A673 (cell line): ENCODE results near the gene CDC7. TPM values are rescaled to one million over a fixed set of nuclear protein-coding genes. Genes with fewer than 3 reads are reported as not detected.

Experiments used
- BruUV-seq: library from RNA; stranded (reverse); fragments of 400-500 nt; replicated peaks from 2 replicates; lab custom pipeline; 2021; lab: Mats Ljungman, UMichigan
- CTCF ChIA-PET: fragments of 300-600 bp; sonication (Branson Sonifier 250); formaldehyde crosslinking; loops from one replicate; lab custom pipeline; 2022; ENCODE audit warnings: antibody characterized with exemption; lab: Charles Lee
- POLR2A ChIA-PET: fragments of 300-600 bp; sonication (Branson Sonifier 250); formaldehyde crosslinking; loops from one replicate; lab custom pipeline; 2022; ENCODE audit warnings: antibody characterized with exemption; ENCODE audit not compliant: low non-redundant PET; lab: Charles Lee
- DNase-seq: peaks from one replicate; pipeline ENCODE4 v3.0.0-alpha.2; 2015; ENCODE audit warnings: low spot score
- H3K27ac ChIP-seq: fragments of 200-600 bp; sonication (generic); 2 replicates; pipeline ENCODE4 v1.5.1; 2016; ENCODE audit warnings: mixed run types, low read depth, mild to moderate bottlenecking, mixed read lengths, antibody characterized with exemption, low read length; ENCODE audit not compliant: poor library complexity, severe bottlenecking
- H3K27me3 ChIP-seq: fragments of 200-600 bp; sonication (generic); replicated peaks from 2 replicates; pipeline ENCODE4 v1.6.1; 2017; ENCODE audit warnings: mixed run types, low read depth, mild to moderate bottlenecking, mixed read lengths, antibody characterized with exemption, low read length; ENCODE audit not compliant: insufficient read depth, poor library complexity
- H3K36me3 ChIP-seq: fragments of 200-600 bp; sonication (generic); 2 replicates; pipeline ENCODE4 v1.6.1; 2016; ENCODE audit warnings: mixed run types, mild to moderate bottlenecking, mixed read lengths, antibody characterized with exemption, low read length; ENCODE audit not compliant: insufficient read depth, poor library complexity, severe bottlenecking
- H3K4me1 ChIP-seq: fragments of 200-600 bp; sonication (generic); 2 replicates; pipeline ENCODE4 v1.6.1; 2017; ENCODE audit warnings: mixed run types, mild to moderate bottlenecking, mixed read lengths, antibody characterized with exemption, low read length; ENCODE audit not compliant: insufficient read depth, poor library complexity, severe bottlenecking
- H3K4me3 ChIP-seq: fragments of 200-600 bp; sonication (generic); 2 replicates; pipeline ENCODE4 v1.5.1; 2016; ENCODE audit warnings: low read depth, mixed run types, mild to moderate bottlenecking, mixed read lengths, low read length; ENCODE audit not compliant: poor library complexity, severe bottlenecking
- H3K9me3 ChIP-seq: fragments of 200-600 bp; sonication (generic); 2 replicates; pipeline ENCODE4 v1.6.1; 2016; ENCODE audit warnings: mixed run types, low read depth, mild to moderate bottlenecking, mixed read lengths, antibody characterized with exemption, low read length; ENCODE audit not compliant: poor library complexity, severe bottlenecking
- CTCF ChIP-seq: fragments of 300-800, 200-600 bp; sonication (generic); conservative IDR thresholded peaks from 2 replicates; pipeline ENCODE4 v1.5.1; 2017; ENCODE audit warnings: low read depth, mild to moderate bottlenecking, antibody characterized with exemption, low read length, moderate library complexity, mixed read lengths
- EZH2 ChIP-seq: fragments of 200-600 bp; sonication (generic); IDR thresholded peaks from 2 replicates; pipeline ENCODE4 v1.6.1; 2017; ENCODE audit warnings: borderline replicate concordance, low read depth, mild to moderate bottlenecking, mixed read lengths, antibody characterized with exemption, low read length; ENCODE audit not compliant: poor library complexity, severe bottlenecking
- intact Hi-C: fragments of 100-400 bp; cut with micrococcal nuclease; formaldehyde crosslinking; loops from one replicate; pipeline ENCODE4 v1.10.0; 2022; ENCODE audit not compliant: unreplicated experiment
- total RNA-seq: library from RNA; stranded (reverse); gene quantifications from 2 replicates; pipeline ENCODE4 v1.2.3, GENCODE V29; 2021

CDC7 gene
- total RNA-seq, 1 experiment from 2014 or later: 34.0 TPM

GRCh38 chr1:91572044-91572443 is 71.4 kb downstream of the CDC7 start:
- ChIA-PET CTCF (no interaction called here), POLR2A (no interaction called here)
- no TSS peak for BruUV-seq
- no peaks in the 10 kb centered on the region for H3K4me1 ChIP-seq
- no peaks in the 10 kb centered on the region for H3K9me3 ChIP-seq
- H3K4me3 ChIP-seq: no peak overlapping the region
- intact Hi-C loops: no loop called here
- H3K27me3 ChIP-seq: no peaks in the 10 kb centered on the region
- TF ChIP-seq CTCF (no peak), EZH2 (no peak)
- no peaks in the 10 kb centered on the region for H3K36me3 ChIP-seq
- no peak for DNase-seq
- H3K27ac ChIP-seq: no peak overlapping the region

Other genes with a start within 250 kb of the CDC7 start
- 0.69 and 1.3 TPM in 2 replicates for gene HFM1, start 96.0 kb upstream of the CDC7 start, total RNA-seq